Measurements from ENCODE around the gene LRRC7. TPM values are rescaled to one million over a fixed set of nuclear protein-coding genes. Genes with fewer than 3 reads are reported as not detected.
"Not testable (repeated sequence)": the region's sequence is repeated elsewhere in the genome, so short reads cannot be mapped to it uniquely, and the experiment has no call there.

LRRC7 gene
- total RNA-seq, 2 experiments from 2014 or later = not detected

GRCh38 chr1:69914976-69915765 is 347.4 kb downstream of the LRRC7 start:
- H3K9me3 Mint-ChIP-seq = peaks cover 6% of the 10 kb centered on the region
- H3K36me3 Mint-ChIP-seq (ENCODE audit: low read depth) = no peaks in the 10 kb centered on the region
- H3K4me3 Mint-ChIP-seq = no peak overlapping the region
- ChIA-PET POLR2A (no interaction called here), CTCF (no interaction called here)
- H3K4me1 Mint-ChIP-seq = no peaks in the 10 kb centered on the region
- H3K27me3 Mint-ChIP-seq = no peaks in the 10 kb centered on the region
- no peak for DNase-seq
- H3K27ac Mint-ChIP-seq = no peak overlapping the region

- peaks cover 4% of the 10 kb centered on the region for H3K9me3 Mint-ChIP-seq
- CTCF ChIA-PET = no interaction called here
- no peak for DNase-seq
- no peaks in the 10 kb centered on the region for H3K36me3 Mint-ChIP-seq (ENCODE audit: low read depth)
- H3K27me3 Mint-ChIP-seq = no peaks in the 10 kb centered on the region
- H3K27ac Mint-ChIP-seq = no peak overlapping the region
- H3K4me3 Mint-ChIP-seq = no peak overlapping the region
- no peaks in the 10 kb centered on the region for H3K4me1 Mint-ChIP-seq
- POLR2A ChIA-PET = no interaction called here
These were observed 351.6 kb downstream of the LRRC7 start for GRCh38 chr1:69919129-69919921.

DNA sequence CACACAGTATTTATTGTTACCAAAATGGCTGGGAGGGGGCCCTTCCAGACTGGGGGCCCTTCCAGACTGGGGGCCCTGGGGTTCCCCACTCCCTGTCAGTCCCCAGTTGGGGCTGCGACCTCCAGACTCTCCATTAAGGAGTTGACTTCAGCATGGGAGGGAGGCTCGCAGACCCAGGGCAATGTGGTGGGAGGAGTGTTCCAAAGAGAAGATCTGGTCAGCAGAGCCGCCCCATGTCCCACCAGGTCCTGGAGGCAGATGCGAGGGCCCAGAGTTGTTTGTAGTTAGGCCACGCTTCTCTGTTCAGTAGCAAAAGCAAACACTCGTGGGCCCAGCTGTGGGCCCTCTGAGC is 352.2 kb downstream of the LRRC7 start:
- peaks cover 4% of the 10 kb centered on the region for H3K9me3 Mint-ChIP-seq
- no peaks in the 10 kb centered on the region for H3K36me3 Mint-ChIP-seq (ENCODE audit: low read depth)
- no peaks in the 10 kb centered on the region for H3K4me1 Mint-ChIP-seq
- no peak overlapping the region for H3K27ac Mint-ChIP-seq
- no peak overlapping the region for H3K4me3 Mint-ChIP-seq
- CTCF ChIA-PET = no interaction called here
- no peak for DNase-seq
- no peaks in the 10 kb centered on the region for H3K27me3 Mint-ChIP-seq
- POLR2A ChIA-PET = no interaction called here

DNA sequence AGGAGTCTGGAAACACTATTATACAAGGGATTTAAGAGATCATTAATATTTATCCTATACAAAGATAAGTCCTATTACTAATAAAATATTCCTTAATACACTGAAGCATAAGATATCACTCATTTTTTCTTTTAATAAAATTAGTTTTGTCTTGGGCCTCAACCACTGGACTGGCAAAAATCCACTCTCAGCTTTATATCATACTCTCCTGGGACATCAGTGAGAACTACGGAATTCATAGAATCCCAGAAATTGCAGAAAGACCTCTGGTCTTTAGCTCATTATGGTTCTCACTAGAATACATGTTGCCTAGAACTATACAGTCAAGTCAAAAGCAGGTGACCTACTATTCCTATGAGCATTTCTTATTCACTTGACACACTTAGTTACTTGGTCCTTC is 352.7 kb downstream of the LRRC7 start:
- Mint-ChIP-seq H3K27ac (no peak overlapping the region), H3K36me3 (ENCODE audit: low read depth) (no peaks in the 10 kb centered on the region), H3K4me3 (no peak overlapping the region), H3K4me1 (no peaks in the 10 kb centered on the region), H3K9me3 (peaks cover 4% of the 10 kb centered on the region), H3K27me3 (no peaks in the 10 kb centered on the region)
- no peak for DNase-seq
- CTCF ChIA-PET = no interaction called here
- POLR2A ChIA-PET = no interaction called here

DNA sequence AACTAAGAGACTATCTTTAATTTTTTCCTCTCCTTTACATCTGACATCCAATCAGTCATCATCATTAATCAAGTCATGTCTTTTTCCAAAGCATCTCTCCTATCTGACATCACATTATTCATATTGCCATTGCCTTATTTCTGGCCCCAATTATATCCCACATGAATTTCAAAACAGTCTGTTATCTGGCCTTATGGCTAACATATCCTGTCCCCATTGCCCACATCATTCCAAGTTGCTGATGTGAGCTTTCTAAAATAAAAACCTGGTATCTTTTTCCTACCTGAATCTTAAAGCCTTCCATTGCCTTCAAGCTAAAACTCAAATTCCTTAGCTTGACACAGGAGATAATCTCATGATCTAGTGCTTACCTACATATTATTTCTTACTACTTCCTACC is 353.8 kb downstream of the LRRC7 start:
- H3K27me3 Mint-ChIP-seq = no peaks in the 10 kb centered on the region
- peaks cover 4% of the 10 kb centered on the region for H3K9me3 Mint-ChIP-seq
- ChIA-PET POLR2A (no interaction called here), CTCF (no interaction called here)
- no peaks in the 10 kb centered on the region for H3K36me3 Mint-ChIP-seq (ENCODE audit: low read depth)
- no peak for DNase-seq
- no peak overlapping the region for H3K27ac Mint-ChIP-seq
- no peak overlapping the region for H3K4me3 Mint-ChIP-seq
- no peaks in the 10 kb centered on the region for H3K4me1 Mint-ChIP-seq

GRCh38 chr1:69928234-69928633 is 360.5 kb downstream of the LRRC7 start:
- CTCF ChIA-PET; H3K27me3 Mint-ChIP-seq; H3K36me3 Mint-ChIP-seq (ENCODE audit: low read depth); H3K4me3 Mint-ChIP-seq; H3K4me1 Mint-ChIP-seq; POLR2A ChIA-PET; H3K9me3 Mint-ChIP-seq; H3K27ac Mint-ChIP-seq; DNase-seq: not testable (repeated sequence)

GRCh38 chr1:69929308-69930057 is 361.8 kb downstream of the LRRC7 start:
- POLR2A ChIA-PET = no interaction called here
- Mint-ChIP-seq H3K36me3 (ENCODE audit: low read depth) (no peaks in the 10 kb centered on the region), H3K9me3 (peaks cover 10% of the 10 kb centered on the region), H3K4me3 (no peak overlapping the region), H3K27me3 (no peaks in the 10 kb centered on the region), H3K27ac (no peak overlapping the region), H3K4me1 (no peaks in the 10 kb centered on the region)
- CTCF ChIA-PET = no interaction called here
- no peak for DNase-seq

DNA sequence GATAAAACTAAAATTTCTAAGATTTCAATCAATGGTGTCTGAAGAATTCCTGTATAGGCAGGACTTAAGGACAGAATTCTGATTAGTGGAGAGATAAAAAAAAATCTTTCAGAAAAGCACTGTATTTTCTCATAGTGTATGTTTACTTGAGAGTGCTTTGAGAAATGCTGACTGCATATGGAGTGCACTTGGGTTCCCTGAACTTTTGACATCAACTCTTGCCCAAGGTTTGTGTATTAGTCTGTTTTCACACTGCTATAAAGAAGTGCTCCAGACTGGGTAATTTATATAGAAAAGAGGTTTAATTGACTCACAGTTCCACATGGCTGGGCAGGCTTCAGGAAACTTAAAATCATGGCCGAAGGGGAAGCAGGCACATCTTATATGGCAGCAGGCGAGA is 362.7 kb downstream of the LRRC7 start:
- H3K4me3 Mint-ChIP-seq = no peak overlapping the region
- DNase-seq = no peak
- CTCF ChIA-PET = no interaction called here
- peaks cover 10% of the 10 kb centered on the region for H3K9me3 Mint-ChIP-seq
- POLR2A ChIA-PET = no interaction called here
- no peaks in the 10 kb centered on the region for H3K36me3 Mint-ChIP-seq (ENCODE audit: low read depth)
- no peak overlapping the region for H3K27ac Mint-ChIP-seq
- no peaks in the 10 kb centered on the region for H3K27me3 Mint-ChIP-seq
- no peaks in the 10 kb centered on the region for H3K4me1 Mint-ChIP-seq

DNA sequence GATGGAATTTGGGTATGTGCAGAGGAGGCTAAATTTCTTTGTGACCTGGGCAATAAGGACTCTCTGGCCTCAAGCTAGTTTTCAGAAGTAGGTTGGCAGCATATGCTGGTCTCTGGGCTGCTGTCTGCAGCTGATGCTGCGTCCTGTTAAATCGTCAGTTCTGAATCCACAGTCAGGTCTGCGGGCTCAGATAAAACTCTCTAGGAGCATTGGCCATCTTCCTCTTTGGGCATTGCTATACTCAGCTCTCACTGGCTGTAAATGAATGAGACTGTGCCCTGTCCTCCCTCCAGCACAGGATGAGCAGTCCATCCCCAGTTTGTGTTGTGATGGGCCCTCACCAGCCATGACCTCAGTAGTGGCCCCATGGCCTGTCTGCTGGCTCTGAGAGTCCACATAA is 365.0 kb downstream of the LRRC7 start:
- no peaks in the 10 kb centered on the region for H3K27me3 Mint-ChIP-seq
- no peak overlapping the region for H3K27ac Mint-ChIP-seq
- no peak overlapping the region for H3K4me3 Mint-ChIP-seq
- CTCF ChIA-PET = no interaction called here
- peaks cover 10% of the 10 kb centered on the region for H3K9me3 Mint-ChIP-seq
- H3K36me3 Mint-ChIP-seq (ENCODE audit: low read depth) = no peaks in the 10 kb centered on the region
- POLR2A ChIA-PET = no interaction called here
- no peak for DNase-seq
- no peaks in the 10 kb centered on the region for H3K4me1 Mint-ChIP-seq

DNA sequence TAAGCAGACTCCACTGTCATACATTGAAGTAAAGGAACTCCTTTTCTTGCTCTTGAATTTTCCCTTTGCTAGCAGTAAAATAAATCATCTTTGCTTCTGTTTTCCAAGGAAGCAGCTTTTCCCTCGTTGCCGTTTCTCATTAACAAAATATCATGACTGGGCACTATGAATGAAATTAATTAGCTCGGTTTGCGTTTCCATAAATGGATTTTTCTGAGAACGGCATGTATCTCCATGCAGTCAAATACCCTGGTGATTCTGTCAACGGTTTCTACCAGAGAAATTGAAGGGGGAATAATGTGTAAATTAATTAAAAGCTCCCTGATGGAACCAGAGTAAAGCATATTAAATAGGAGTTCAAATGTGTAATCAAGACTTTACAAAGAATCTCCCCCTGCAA is 372.5 kb downstream of the LRRC7 start:
- H3K9me3 Mint-ChIP-seq = no peaks in the 10 kb centered on the region
- H3K4me3 Mint-ChIP-seq = no peak overlapping the region
- H3K36me3 Mint-ChIP-seq (ENCODE audit: low read depth) = no peaks in the 10 kb centered on the region
- ChIA-PET CTCF (no interaction called here), POLR2A (no interaction called here)
- H3K27ac Mint-ChIP-seq = no peak overlapping the region
- no peak for DNase-seq
- no peaks in the 10 kb centered on the region for H3K27me3 Mint-ChIP-seq
- no peaks in the 10 kb centered on the region for H3K4me1 Mint-ChIP-seq

DNA sequence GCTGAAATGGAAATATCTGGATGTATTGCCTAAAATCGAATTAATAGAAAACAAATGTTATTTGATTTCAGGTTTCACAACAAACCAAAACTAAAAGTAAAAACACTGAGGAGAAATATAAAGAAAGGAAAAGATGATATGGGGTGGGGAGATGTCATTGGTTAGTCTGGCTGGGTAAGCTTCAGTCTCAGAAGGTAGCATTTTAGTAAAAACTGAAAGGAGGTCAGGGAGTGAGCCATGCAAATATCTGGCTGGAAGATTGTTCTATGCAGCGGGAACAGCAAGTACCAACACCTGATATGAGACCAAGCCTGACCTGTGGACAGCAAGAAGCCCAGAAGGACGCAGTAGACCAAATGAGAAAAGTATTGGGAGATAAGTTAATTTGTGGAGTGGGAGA is 373.1 kb downstream of the LRRC7 start:
- Mint-ChIP-seq H3K4me3 (no peak overlapping the region), H3K4me1 (no peaks in the 10 kb centered on the region), H3K9me3 (no peaks in the 10 kb centered on the region), H3K36me3 (ENCODE audit: low read depth) (no peaks in the 10 kb centered on the region), H3K27ac (no peak overlapping the region), H3K27me3 (no peaks in the 10 kb centered on the region)
- ChIA-PET POLR2A (no interaction called here), CTCF (no interaction called here)
- no peak for DNase-seq

GRCh38 chr1:69943030-69943429 is 375.3 kb downstream of the LRRC7 start:
- no peak for DNase-seq
- H3K4me3 Mint-ChIP-seq = no peak overlapping the region
- no peaks in the 10 kb centered on the region for H3K9me3 Mint-ChIP-seq
- H3K27me3 Mint-ChIP-seq = no peaks in the 10 kb centered on the region
- H3K4me1 Mint-ChIP-seq = no peaks in the 10 kb centered on the region
- ChIA-PET CTCF (no interaction called here), POLR2A (no interaction called here)
- no peak overlapping the region for H3K27ac Mint-ChIP-seq
- no peaks in the 10 kb centered on the region for H3K36me3 Mint-ChIP-seq (ENCODE audit: low read depth)

DNA sequence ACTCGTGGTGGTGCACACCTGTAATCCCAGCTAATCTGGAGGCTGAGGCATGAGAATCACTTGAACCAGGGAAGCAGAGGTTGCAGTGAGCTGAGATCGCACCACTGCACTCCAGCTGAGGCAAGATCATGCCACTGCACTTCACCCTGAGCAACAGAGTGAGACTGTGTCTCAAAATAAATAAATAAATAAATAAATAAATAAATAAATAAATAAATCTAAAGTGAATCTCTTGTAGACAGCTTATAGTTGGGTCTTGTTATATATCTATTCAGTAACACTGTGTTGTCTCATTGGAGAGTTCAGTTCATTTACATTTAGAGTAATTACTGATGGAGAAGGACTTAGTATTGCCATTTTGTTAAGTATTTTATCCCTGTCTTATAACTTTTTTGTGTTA is 379.2 kb downstream of the LRRC7 start:
- DNase-seq = no peak
- Mint-ChIP-seq H3K27me3 (no peaks in the 10 kb centered on the region), H3K4me1 (no peaks in the 10 kb centered on the region), H3K36me3 (ENCODE audit: low read depth) (no peaks in the 10 kb centered on the region), H3K4me3 (no peak overlapping the region), H3K9me3 (peaks cover 2% of the 10 kb centered on the region), H3K27ac (no peak overlapping the region)
- CTCF ChIA-PET = no interaction called here
- POLR2A ChIA-PET = no interaction called here

GRCh38 chr1:69947837-69948236 is 380.1 kb downstream of the LRRC7 start:
- no peak overlapping the region for H3K27ac Mint-ChIP-seq
- H3K4me3 Mint-ChIP-seq = no peak overlapping the region
- no peaks in the 10 kb centered on the region for H3K27me3 Mint-ChIP-seq
- H3K36me3 Mint-ChIP-seq (ENCODE audit: low read depth) = no peaks in the 10 kb centered on the region
- peaks cover 2% of the 10 kb centered on the region for H3K9me3 Mint-ChIP-seq
- H3K4me1 Mint-ChIP-seq = no peaks in the 10 kb centered on the region
- no peak for DNase-seq
- ChIA-PET POLR2A (no interaction called here), CTCF (no interaction called here)

Data from activated CD4-positive, alpha-beta memory T cell treated with anti-CD3 and anti-CD28 coated beads, Interleukin-2, amount 10 ng/mL, durations not matched to agents 7 days and 5 days (primary cell).